MCF 10A (cell line): Measurements from ENCODE around the gene SOX15. TPM values are rescaled to one million over a fixed set of nuclear protein-coding genes. Genes with fewer than 3 reads are reported as not detected.

Experiments used
- BruUV-seq: library from RNA; stranded (reverse); fragments of 400-500 nt; replicated peaks from 2 replicates; lab custom pipeline; 2021; lab: Mats Ljungman, UMichigan
- CTCF ChIA-PET: fragments of 300-600 bp; sonication (Branson Sonifier 250); formaldehyde crosslinking; extraction: SDS; loops from one replicate; lab custom pipeline; 2021; ENCODE audit warnings: antibody characterized with exemption, inconsistent platforms; lab: Yijun Ruan, JAX
- POLR2A ChIA-PET: fragments of 300-600, 350-650 bp; sonication (Branson Sonifier 250); formaldehyde crosslinking; extraction: SDS; loops from one replicate; lab custom pipeline; 2020; ENCODE audit warnings: antibody characterized with exemption, inconsistent platforms; lab: Yijun Ruan, JAX
- DNase-seq: peaks from one replicate; pipeline ENCODE4 v3.0.0-alpha.2; 2018; ENCODE audit not compliant: unreplicated experiment
- H3K27ac Mint-ChIP-seq: one replicate; pipeline ENCODE4 v1.8.0; 2022; ENCODE audit warnings: mild to moderate bottlenecking, low read depth, mixed read lengths; ENCODE audit not compliant: unreplicated experiment
- H3K27me3 Mint-ChIP-seq: one replicate; pipeline ENCODE4 v1.8.0; 2022; ENCODE audit warnings: mixed read lengths; ENCODE audit not compliant: insufficient read depth, unreplicated experiment
- H3K36me3 Mint-ChIP-seq: one replicate; pipeline ENCODE4 v1.8.0; 2022; ENCODE audit warnings: mild to moderate bottlenecking, moderate library complexity, mixed read lengths; ENCODE audit not compliant: insufficient read depth, unreplicated experiment
- H3K4me1 Mint-ChIP-seq: one replicate; pipeline ENCODE4 v1.8.0; 2022; ENCODE audit warnings: mixed read lengths; ENCODE audit not compliant: insufficient read depth, unreplicated experiment
- H3K4me3 Mint-ChIP-seq: one replicate; pipeline ENCODE4 v1.8.0; 2022; ENCODE audit warnings: mild to moderate bottlenecking, moderate library complexity, mixed read lengths; ENCODE audit not compliant: unreplicated experiment
- H3K9me3 Mint-ChIP-seq: one replicate; pipeline ENCODE4 v1.8.0; 2022; ENCODE audit warnings: mixed read lengths; ENCODE audit not compliant: unreplicated experiment
- intact Hi-C: fragments of 100-400 bp; cut with micrococcal nuclease; formaldehyde crosslinking; loops from 2 replicates; pipeline ENCODE4 v1.14.1; 2022
- total RNA-seq: library from RNA; stranded (reverse); gene quantifications from 2 replicates; pipeline ENCODE4 v1.2.3, GENCODE V29; 2022
- TF ChIP-seq, protein P1 (sequence below): fragments of 200-600 bp; IDR thresholded peaks from one replicate; pipeline ENCODE4 v1.8.0; 2022; ENCODE audit warnings: antibody characterized with exemption, mild to moderate bottlenecking; ENCODE audit not compliant: unreplicated experiment

SOX15 gene
- total RNA-seq, 1 experiment from 2014 or later: 34.4 TPM

DNA sequence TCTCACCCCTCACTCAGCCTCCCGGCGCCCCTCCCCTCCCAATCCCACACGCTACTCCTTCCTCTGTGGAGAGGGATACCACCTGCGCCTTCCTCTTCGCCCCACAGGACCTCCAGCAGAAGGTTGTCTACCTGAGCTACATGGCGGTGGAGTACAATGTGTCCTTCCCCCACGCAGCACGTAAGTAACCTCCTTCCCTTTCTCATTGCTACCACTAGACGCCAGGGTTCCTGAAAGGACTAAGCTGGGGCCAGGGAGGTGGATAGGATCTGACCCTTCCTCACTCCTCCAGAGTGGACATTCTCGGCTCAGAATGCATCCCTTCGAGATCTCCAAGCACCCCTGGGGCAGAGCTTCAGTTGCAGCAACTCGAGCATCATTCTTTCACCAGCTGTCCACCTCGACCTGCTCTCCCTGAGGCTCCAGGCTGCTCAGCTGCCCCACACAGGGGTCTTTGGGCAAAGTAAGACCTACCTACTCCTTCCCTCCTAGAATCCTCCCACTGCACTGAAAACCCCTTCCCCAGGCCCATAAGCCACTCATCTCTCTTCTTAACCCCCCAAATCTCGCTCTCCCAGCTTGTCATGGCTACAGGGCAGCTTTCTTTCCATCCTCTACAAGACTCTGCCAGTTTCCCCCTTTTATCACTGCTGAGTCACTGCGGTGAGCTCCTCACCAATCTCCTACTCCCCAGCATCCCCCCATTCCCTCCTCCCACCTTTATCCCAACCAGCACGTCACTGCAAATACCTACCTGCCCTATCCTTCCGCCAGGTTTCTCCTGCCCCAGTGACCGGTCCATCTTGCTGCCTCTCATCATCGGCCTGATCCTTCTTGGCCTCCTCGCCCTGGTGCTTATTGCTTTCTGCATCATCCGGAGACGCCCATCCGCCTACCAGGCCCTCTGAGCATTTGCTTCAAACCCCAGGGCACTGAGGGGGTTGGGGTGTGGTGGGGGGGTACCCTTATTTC is 9.0 kb downstream of the SOX15 start:
- intact Hi-C loops: no loop called here
- Mint-ChIP-seq H3K4me3 (no peak overlapping the region), H3K27me3 (no peaks in the 10 kb centered on the region), H3K27ac (peak overlapping the region; percentile 86), H3K36me3 (peaks cover 61% of the 10 kb centered on the region), H3K9me3 (no peaks in the 10 kb centered on the region), H3K4me1 (peaks cover 41% of the 10 kb centered on the region)
- no peak for DNase-seq
- POLR2A ChIA-PET: interaction anchor here (0.6 to 14.9 kb wide), 8 partner anchors 7 to 106 kb away, joined by 3 to 294 read pairs (median 12); partner anchors contain the start of genes FXR2, MPDU1, SOX15 and TP53
- CTCF ChIA-PET: interaction anchor here (0.6 to 6.4 kb wide), 5 partner anchors 8 to 269 kb away, joined by 3 to 59 read pairs (median 3); partner anchors contain the start of gene SOX15
- TF ChIP-seq, protein P1, sequence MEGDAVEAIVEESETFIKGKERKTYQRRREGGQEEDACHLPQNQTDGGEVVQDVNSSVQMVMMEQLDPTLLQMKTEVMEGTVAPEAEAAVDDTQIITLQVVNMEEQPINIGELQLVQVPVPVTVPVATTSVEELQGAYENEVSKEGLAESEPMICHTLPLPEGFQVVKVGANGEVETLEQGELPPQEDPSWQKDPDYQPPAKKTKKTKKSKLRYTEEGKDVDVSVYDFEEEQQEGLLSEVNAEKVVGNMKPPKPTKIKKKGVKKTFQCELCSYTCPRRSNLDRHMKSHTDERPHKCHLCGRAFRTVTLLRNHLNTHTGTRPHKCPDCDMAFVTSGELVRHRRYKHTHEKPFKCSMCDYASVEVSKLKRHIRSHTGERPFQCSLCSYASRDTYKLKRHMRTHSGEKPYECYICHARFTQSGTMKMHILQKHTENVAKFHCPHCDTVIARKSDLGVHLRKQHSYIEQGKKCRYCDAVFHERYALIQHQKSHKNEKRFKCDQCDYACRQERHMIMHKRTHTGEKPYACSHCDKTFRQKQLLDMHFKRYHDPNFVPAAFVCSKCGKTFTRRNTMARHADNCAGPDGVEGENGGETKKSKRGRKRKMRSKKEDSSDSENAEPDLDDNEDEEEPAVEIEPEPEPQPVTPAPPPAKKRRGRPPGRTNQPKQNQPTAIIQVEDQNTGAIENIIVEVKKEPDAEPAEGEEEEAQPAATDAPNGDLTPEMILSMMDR: no peak
- no TSS peak for BruUV-seq

- Mint-ChIP-seq H3K4me1 (peaks cover 39% of the 10 kb centered on the region), H3K27ac (peak overlapping the region; percentile 86), H3K4me3 (peak overlapping the region; percentile 36), H3K9me3 (no peaks in the 10 kb centered on the region), H3K36me3 (peaks cover 70% of the 10 kb centered on the region), H3K27me3 (no peaks in the 10 kb centered on the region)
- CTCF ChIA-PET: interaction anchor here (0.6 to 6.4 kb wide), 6 partner anchors 9 to 568 kb away, joined by 3 to 59 read pairs (median 3); partner anchors contain the start of gene SOX15
- DNase-seq: no peak
- POLR2A ChIA-PET: interaction anchor here (0.6 to 13.7 kb wide), 13 partner anchors 8 to 337 kb away, joined by 3 to 294 read pairs (median 5); partner anchors contain the start of genes GABARAP, MPDU1, NEURL4 and POLR2A
- intact Hi-C loops: no loop called here
- BruUV-seq: no TSS peak
- TF ChIP-seq, protein P1: no peak
These were observed 9.9 kb downstream of the SOX15 start for GRCh38 chr17:7579834-7580603.

DNA sequence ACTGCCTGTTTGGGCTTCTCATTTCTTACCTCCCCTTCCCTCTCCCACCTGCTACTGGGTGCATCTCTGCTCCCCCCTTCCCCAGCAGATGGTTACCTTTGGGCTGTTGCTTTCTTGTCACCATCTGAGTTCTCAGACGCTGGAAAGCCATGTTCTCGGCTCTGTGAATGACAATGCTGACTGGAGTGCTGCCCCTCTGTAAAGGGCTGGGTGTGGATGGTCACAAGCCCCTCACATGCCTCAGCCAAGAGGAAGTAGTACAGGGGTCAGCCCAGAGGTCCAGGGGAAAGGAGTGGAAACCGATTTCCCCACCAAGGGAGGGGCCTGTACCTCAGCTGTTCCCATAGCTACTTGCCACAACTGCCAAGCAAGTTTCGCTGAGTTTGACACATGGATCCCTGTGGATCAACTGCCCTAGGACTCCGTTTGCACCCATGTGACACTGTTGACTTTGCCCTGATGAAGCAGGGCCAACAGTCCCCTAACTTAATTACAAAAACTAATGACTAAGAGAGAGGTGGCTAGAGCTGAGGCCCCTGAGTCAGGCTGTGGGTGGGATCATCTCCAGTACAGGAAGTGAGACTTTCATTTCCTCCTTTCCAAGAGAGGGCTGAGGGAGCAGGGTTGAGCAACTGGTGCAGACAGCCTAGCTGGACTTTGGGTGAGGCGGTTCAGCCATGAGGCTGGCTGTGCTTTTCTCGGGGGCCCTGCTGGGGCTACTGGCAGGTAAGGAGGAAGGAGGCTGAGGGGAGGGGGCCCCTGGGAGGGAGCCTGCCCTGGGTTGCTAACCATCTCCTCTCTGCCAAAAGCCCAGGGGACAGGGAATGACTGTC is 10.7 kb downstream of the SOX15 start, which contains the start of gene CD68:
CD68 (plus strand) TSS at position 638 of the 833 bp plus-strand sequence; CDS start at position 678, 40 bp downstream.
- Mint-ChIP-seq H3K27me3 (no peaks in the 10 kb centered on the region), H3K27ac (peak within 1 kb of the TSS; percentile 86), H3K36me3 (peaks cover 78% of the 10 kb centered on the region), H3K4me3 (peak within 1 kb of the TSS; percentile 36), H3K9me3 (no peaks in the 10 kb centered on the region), H3K4me1 (peaks cover 41% of the 10 kb centered on the region)
- ChIA-PET POLR2A (interaction anchor here (0.6 to 13.7 kb wide), 16 partner anchors 9 to 575 kb away, joined by 3 to 294 read pairs (median 4); partner anchors contain the start of genes GABARAP, MPDU1, NAA38 and NEURL4), CTCF (interaction anchor here (0.6 to 6.4 kb wide), 3 partner anchors 9 to 569 kb away, joined by 3 to 59 read pairs (median 13); partner anchors contain the start of gene SOX15)
- intact Hi-C loops: no loop called here
- DNase-seq: peak; percentile 96
- TF ChIP-seq, protein P1: no peak
- BruUV-seq: no TSS peak
